Astrocyte of the hippocampus (primary cell): Measurements from ENCODE around the gene LBP.
"Not testable (repeated sequence)": the region's sequence is repeated elsewhere in the genome, so short reads cannot be mapped to it uniquely, and the experiment has no call there.

Source experiments
- DNase-seq: peaks from one replicate; pipeline ENCODE4 v3.0.0; 2011; ENCODE audit warnings: low read depth, low spot score

The LBP gene

DNA sequence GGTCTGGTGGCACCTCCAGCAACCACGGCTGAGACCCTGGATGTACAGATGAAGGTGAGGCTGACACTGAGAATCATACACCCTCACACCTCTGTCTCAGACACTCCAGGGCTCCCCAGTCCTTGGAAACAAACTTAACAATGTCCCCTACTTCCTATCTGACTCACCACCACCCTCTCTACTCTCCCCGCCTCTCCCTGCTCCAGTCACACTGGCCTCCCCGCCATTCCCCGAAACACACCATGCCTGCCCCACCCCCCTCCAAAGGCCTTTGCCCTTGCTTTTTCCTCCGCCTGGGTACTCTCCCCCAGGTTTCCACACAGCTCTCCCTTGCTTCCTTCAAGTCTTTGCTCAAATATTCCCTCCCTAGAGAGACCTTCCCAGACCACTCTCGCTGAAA, 26.1 kb upstream of the LBP start:
- no peak for DNase-seq

DNA sequence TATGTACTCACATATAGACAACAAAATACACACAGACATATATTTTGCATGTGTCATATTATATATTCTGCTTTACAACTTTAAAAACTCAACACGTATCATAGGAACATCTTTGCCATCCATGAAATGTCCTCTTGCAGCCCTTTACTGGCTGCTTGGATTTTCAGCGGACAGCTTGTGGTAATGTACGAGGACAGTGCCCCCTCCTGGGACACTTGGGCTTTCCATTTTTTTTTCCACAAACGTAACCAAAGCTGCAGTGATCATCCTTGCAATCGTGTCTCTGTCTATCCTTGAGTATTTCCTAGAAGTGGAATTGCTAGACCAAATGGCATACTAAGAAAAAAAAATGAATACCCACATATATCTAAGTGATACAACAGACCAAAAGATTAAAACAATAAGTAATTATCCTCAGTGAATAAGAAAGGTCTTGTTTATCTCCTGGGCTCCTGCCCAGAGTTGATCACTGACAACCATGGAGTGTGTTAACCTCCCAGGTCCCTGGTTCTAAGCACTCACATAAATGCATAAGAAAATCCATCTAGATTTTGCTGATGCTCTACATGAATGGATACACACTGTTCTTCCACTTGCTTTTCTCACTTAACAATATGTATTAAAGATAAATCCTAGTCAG, 24.2 kb upstream of the LBP start:
- DNase-seq, result peak; percentile 79

DNA sequence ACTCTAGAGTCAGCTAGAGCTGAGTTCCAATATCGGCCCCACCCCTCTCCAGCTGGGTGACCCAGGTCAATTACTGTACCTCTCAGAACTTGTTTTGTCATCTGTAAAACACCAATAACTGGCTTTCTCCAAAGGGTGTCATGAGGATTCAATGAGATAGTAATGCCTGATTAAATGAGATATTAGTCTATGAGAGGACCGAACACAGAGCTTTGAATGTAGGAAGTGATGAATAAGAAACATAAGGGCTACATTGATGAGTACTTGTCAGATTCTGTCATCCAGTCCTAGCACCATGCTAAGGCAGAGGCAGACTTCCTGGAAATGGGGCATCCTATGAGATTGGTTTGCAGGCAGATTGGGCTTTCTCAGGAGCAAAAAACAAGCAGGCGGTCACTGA, 22.1 kb upstream of the LBP start:
- DNase-seq, result no peak

DNA sequence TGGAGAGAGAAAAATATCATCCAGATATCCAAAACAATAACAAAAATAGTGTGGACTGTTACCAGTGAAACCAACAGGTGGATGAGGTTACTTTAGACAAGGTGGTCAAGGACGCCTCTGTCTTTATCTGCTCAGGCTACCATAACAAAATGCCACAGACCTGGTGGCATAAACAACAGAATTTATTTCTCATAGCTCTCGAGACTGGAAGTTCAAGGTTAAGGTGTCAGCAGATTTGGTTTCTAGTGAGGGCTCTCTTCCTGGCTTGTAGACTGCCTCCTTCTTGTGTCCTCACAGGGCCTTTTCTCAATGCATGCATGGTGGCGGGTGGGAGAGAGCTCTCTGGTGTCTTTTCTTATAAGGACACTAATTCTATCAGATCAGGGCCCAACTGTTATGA, 21.1 kb upstream of the LBP start:
- DNase-seq, result no peak

DNA sequence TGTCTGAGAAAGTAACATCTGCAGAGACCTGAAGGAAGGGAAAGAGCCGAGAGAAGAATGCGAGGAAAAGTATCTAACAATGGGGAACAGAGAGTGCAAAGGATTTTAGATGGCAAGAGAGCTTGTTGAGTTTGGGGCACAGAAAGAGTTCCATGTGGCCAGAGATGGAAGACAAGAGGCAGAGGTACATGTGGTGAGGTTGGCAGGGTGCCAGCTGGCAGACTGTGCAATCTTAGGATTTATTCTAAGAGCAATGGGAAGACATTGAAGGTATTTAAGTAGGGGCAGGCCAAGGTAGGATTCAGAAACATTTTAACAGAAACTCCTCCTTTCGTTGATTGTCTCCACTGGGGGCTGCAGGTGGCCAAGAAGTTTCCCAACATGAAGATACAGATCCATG, 20.4 kb upstream of the LBP start:
- no peak for DNase-seq

DNA sequence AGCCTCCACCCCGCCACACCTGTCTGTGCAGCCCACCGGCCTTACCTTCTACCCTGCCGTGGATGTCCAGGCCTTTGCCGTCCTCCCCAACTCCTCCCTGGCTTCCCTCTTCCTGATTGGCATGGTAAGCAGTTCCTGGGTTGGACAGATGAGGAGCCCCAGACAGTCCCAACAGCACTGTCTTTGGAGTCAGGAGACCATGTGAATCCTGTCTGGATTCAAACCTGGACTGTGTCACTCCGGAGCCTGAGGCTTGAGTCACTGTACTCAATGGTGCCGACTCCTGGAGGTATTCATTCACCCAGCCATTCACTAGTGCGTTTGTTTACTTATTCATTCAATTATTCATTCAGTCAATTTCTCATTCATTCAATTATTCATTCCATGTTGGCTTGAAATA, 20.0 kb upstream of the LBP start:
- DNase-seq, result no peak

DNA sequence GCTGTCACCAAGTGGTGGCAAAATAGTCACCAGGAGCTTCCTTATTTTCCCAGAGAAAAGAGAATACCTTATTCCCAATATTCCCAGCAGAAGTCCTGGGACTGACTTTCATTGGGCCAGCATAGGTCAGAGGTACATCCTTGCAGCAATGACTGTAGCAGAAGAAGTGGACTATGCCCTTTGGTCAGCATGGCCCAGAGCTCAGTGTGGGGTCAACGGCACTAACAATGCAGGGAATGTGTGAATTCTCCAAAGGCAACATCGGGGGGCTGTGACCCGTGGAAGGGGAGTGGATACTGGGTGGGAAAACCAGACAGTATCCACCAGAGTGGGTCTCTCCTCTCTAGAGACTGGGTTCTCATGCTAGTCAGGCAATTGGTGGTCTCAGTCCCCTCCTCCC, 15.6 kb upstream of the LBP start:
- no peak for DNase-seq

DNA sequence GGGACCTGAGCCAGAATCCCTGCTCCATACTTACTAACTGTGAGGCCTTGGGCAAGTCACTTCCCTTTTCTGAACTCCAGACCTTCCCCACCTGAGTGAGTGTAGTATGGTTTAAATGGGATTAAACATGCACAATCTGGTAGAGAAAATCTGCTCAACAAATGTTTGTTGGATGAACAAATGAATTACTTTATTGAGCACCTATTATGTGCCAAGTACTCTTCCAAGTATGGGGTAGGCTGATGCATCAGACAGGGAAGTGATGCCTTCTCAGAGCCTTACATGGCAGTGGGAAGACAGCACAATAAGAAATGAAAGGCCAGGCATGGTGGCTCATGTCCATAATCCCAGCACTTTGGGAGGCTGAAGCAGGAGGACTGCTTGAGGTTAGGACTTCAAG, 15.0 kb upstream of the LBP start:
- no peak for DNase-seq

DNA sequence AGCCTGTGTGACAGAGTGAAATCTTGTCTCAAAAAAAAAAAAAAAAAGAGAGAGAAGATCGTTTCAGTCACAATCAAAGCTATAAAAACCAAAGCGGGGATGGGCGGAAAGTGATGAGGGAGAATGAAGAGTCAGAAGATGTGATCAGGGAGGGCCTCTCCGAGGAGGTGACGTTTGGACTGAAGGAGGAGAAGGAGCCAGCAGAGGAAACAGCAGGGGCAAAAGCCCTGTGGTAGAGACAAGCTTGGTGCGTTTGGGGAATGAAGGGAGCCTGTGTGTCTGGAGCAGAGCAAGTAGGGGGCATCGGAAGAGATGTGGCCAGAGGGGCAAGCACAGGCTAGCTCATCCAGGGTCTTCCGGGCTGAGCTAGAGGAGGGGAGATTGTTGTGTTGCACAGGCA, 14.5 kb upstream of the LBP start:
- no peak for DNase-seq

DNA sequence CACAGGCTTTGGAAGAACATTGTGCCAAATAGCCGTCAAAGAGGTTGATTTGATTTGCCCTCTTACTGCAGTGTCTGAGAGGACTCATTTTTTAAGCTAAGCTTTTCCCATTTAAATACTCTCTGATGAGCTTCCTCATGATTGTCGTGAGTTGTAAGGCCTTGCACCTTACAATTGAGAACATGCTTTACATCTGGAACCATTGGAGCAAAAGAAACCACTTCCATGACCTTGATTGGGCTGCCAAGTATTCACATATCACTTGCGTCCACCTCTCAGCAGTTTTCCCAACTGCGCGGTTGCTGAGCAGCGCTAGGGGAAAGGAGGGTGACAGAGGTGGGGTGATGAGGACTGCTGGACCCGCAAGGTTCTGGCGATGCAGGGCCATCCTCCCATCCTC, 12.3 kb upstream of the LBP start:
- no peak for DNase-seq

DNA sequence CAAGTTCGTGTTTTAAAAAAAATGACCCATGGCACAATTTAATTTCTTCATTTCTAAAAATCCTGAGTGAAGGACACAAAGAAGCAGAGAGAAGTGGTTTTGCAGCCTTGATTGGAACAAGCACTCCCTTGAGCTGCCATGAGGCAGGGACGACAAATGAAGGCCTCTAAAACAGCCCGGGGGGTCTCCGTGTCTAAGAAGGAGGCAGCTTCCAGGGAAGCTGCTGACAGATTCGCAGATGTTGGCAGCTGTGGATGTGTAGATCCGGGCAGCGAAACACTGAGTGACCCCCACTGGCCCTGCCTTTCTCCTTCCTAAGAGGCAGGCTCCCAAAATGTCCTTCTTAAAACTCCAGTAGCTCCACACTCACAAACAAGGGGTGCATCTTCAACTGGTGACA, 9.6 kb upstream of the LBP start:
- no peak for DNase-seq

DNA sequence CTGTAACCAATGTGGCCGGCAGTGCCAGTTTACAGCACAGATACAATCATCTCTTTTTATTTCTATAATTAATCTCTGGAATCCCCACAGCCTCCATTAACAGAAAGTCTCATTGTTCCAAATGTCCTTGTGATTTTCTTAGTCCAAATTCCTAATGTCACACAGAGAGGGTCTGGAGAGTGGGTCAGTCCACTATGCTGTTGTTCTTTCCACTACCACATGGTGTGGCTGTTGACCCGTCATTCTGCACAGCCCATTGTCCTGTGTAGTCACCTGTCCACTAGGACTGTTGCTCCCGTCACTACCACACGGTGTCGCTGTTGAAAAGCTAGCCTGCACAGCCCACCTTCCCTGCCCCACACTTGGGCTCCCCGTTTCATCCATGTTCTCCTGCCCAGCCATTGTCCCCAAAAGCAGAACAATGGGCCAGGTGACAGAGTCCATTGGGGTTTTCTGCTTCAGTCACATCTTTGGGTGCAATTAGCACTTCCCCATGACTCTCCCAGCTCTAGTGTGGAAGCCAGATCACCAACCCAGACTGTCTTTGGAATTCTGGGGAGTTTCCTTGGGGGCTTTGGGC, 8.6 kb upstream of the LBP start:
- DNase-seq, result peak; percentile 23

DNA sequence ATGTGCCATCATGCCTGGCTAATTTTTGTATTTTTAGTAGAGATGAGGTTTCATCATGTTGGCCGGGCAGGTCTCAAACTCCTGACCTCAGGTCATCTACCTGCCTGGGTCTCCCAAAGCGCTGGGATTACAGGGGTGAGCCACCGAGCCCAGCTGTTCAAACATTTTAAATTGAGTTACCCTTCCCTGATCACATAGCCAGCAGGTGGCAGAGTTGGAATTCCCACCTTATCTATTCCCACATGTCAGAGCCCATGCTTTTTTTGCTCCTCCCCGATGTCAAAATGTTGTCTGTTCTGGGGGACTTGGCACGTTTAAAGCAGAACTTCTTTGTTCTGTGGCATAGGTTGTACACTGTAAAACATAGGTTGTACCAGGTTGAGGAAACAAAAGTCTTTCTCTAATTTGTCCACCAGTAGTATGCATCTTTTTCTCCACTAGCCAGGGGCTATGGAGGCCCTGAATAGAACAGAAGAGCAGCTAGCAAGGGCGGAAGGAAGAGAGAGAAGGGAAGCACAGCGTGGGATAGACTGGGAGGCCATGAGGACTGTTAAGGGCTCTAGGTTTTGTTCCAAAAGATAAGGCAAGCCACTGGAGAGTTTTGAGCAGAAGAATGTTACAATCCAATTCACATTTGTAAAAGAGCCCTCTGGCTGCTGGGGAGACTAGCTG, 7.3 kb upstream of the LBP start:
- peak; percentile 31 for DNase-seq

DNA sequence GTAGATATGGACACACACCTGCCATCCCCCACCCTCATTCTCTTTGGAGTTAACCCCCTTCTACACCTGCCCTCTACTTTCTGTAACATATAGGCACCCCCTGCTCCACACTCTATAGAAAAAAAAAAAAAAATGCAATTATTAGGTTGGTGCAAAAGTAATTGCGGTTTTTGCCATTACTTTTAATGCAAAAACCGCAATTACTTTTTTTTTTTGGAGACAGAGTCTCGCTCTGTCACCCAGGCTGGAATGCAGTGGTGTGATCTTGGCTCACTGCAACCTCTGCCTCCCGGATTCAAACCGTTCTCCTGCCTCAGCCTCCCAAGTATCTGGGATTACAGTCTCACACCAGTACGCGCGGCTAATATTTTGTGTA, 6.8 kb upstream of the LBP start:
- not testable (repeated sequence) for DNase-seq

DNA sequence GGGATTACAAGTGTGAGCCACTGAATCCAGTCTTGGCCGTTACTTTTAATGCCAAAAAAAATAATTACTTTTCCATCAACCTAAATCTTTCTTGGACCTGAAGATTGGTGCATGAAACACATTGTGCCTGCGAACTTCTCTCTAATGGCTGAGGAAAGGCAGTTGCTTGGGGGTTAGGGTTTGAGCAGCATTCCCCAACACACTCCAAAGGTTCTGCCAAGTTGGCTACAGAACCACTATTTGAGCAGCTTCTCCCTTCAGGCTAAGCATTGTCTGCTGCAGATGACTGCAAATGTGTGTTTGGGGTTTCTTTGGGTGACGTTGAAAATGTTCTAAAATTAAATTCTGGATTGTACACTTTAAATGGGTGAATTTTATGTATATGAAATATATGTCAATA, 6.3 kb upstream of the LBP start:
- DNase-seq, result no peak

DNA sequence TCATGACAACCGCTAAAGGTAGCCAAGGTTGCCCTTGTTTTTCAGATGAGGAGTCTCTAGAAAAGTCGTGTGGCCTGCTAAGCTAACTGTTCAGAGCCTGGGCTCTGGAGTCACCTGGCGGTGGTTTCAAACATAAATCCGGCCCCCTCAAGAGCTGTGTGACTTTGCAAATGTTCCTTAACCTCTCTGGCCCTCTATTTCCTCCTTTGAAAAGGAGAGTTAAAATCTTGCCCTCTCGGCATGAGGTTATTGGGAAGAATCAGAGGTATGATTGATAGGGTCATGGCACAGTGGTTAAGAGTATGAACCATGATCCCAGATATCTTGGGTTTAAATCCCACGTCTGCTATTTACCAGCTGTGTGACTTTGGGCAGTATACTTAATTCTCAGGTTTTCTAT, 5.6 kb upstream of the LBP start:
- DNase-seq, result no peak

DNA sequence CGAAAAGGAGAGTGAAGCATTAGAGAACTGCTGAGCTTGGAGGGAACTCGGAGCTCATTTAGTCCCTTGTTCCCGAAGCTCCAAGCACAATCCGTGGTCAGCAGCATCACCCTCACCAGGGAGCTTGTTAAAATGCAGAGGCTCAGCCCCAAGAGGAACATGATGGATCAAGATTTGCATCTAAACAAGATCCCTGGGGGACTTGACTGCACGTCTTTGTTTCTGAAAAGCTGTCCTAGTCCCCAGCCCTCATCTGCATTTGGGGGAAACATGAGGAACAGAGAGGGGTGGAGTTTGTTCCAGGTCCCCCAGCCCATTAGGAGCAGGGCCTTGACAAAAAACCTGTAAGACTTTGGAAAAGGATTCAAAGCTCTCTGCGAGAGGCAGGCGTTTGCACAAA, 4.1 kb upstream of the LBP start:
- DNase-seq, result no peak

DNA sequence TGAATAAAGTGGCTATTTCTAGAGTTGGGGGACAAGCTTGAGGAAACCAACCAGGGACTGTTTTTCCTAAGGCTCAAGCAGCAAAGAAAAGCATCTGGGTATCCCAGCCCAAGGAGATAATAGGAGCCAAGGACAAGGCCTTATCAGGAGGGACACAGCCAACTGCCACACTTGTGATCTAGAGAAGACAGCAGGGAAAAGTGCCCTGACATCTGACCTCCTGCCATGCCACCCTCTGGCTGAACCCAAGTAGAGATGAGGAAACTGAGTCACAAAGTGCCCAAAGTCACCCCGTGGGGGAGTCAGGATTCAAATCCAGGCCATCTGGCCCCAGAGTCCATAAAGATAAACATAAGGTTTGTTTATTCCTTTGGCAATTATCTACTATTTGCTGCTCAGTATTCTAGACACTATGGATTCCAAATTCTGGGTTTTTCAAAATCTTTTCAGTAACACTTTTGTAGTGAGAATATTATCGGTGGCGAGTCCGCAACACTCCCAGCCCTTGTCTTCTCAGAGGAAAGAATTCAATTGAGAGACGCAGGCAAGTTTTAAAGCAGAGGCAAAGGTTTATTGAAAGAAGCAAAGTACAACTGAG, 3.5 kb upstream of the LBP start:
- no peak for DNase-seq

DNA sequence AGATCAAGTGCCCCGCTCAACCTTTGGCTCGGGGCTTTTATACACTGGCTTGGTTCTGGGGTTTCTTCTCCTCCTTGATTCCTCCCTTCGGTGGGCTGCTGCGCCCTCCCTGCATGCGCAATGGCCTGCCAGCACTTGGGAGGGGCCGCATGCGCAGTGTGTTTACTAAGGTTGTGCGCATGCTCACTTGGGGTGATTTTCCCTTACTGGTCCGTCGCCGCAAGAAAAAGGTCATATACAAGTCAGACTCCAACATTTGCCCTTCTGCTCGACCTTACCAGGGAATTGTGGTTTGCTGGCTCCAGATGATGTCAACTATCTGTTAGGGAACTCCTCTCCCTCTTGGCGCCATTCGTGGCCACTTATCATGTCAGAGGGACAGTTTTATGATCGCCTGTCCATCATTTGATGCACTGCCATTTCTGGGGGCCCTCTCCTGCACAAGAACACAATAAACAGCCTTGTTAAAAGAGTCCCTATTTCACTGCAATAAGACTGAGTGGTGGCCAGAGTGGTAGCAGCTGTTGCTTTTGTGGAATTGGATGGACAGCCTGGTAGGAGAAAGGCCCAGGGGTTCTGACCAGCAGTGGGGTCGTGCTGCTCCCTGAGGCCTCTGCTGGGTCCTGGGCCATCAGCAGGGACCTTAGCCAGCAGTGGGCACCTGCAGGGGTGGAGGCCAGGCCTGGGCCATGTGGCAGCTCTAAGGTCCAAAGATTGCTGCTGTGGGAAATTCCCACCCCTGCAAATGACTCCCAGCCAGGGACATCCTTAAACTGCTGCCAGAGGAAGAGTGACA, 2.8 kb upstream of the LBP start:
- no peak for DNase-seq

DNA sequence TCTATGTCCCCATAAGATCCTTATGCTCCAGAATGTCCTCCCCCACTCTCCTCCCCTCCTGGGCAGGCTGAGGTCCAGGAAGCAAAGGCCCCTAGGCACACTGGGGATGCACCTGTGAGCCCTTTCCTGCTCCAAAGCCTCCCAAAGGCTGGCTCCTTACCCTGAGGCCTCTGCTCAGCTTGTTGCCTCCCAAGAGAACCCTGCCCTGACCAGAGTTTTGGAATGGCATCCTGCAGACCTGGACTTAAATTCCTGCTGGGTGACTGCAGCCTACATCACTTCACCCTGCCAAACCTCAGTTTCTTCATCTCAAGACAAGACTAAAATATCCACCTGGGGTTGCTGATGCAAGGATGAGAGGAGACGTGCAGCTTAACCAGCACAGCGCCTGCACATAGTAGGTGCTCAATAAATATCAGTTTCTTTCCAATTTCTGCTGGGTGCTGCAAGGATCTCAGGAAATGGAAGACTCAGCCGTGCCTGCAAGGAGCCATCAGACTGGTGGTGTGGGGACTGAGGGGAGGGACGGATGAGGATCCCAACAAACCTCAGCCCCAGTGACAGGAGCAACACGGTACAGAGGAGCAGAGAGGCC, 2.1 kb upstream of the LBP start:
- peak; percentile 13 for DNase-seq

DNA sequence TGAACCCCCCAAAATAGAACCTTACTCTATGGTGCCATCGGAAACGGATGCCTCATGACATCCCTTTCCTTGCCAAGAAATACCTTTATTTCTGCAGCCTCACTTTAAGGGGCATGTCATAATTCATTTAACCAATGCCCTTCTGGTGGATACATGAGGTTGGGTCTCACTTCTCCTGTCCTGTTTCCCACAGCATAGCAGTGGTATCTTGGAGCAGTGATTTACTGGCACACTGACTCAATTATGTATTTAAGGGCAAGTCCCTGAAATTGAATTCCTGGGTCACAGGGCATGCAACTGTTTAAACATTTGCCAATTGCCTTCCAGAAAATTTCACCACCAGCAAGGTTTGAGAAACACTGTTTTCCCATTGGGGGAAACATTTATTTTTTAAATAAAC, 639 bp upstream of the LBP start:
- DNase-seq, result no peak

DNA sequence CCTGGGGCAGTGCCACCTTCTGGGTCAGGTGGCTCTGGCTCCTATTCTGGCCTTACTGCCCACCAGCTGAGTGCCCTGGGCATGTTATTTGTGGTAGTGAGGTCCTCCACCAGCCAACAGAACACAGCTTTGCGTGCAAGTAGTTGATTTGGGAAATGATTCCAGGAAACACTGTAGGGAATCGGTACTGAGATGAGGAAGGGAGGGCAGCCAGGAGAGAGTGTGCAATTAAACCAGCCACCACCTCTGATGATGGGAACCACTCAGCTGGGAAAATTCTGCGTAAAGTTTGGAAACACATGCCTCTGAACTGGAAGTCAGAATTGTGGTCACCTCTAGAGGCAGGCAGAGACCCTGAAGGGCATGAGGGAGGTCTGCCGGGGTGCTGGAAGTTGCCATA, 459 bp downstream of the LBP start:
- no peak for DNase-seq
